HG03432 (cell line): ENCODE results near the gene TPPP.
"Not testable (repeated sequence)": the region's sequence is repeated elsewhere in the genome, so short reads cannot be mapped to it uniquely, and the experiment has no call there.

Experiments used
- ATAC-seq: cut with Tn5 transposase; IDR thresholded peaks from one replicate; pipeline ENCODE4 v1.9.1; 2021; ENCODE audit warnings: mild to moderate bottlenecking, moderate library complexity; ENCODE audit not compliant: unreplicated experiment

Gene TPPP

DNA sequence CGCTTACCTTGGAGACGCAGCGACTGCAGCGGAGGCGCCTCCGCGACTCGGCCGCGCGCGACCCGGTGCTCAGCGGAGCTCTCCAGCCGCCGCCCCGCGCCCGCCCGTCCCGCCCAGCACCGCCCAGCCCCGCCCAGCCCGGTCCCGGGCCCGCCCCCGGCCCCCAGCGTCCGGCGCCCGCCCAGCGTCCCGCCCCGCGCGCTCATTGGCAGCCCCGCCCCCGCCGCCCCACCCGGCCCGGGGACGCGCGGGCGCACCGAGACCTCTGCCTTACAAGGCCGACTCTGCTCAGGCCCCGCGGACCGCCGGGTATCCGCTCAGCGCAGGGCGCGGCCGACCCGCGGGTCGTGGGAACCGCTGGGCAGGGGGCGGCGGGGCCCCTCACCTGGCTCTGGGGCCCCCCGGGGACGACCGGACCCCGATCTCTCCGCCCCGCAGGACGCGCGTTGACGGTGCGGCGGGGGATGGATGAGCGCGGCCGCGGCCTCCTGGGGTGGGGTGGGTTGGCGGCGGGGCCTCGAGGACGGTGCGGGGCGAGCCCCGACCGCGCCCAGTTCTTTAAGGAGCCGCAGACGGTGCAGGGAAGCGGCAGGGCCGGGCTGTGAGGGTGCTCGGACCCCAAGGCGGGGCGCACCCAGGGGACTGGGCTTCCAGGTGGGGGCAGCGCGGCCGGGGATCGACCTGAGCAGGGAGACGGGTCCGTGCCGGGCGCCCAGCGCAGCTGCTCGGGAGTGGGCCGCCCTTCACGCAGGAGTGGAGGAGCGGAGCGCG lies at the start of gene TPPP:
TSS of gene TPPP (minus strand) at position 82 of the 771 bp plus-strand sequence. CDS start 15,292 bp downstream, outside the sequence.
- peak; percentile 83 for ATAC-seq

DNA sequence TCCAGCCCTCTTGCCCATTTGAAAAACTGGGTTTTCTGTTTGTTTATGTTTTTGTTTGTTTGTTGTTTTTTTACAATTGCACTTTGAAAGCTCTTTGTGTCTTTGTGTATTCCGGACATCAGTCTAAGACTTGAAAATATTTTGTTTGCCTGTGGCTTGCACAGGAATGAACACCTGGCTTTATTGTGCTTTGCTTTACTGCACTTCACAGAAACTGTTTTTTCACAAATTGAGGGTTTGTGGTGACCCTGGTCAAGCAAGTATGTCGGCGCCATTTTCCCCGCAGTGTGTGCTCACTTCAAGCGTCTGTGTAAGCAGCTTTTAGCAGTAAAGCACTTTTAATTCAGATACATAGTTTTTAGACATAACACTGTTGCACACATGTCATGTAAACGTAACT lies 49.1 kb upstream of the TPPP start:
- not testable (repeated sequence) for ATAC-seq

DNA sequence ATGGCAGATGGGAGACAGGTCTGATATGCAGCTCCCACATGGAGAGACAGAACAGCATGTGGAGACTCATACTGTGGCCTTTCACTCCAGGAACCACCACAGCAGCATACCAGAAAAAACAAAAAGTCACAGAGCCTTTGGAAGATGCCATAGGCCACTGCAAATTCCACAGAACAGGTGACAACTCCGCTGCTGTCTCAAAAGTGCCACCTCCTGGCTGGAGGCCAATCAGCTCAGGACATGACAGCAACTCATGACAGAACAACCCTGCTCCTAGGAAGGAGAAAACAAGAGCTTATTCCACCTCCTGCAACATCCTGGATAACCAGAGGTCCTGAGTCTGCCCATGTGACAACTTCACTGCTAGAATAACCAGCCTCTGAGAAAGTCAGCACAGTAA lies 41.0 kb upstream of the TPPP start:
- ATAC-seq, result not testable (repeated sequence)

DNA sequence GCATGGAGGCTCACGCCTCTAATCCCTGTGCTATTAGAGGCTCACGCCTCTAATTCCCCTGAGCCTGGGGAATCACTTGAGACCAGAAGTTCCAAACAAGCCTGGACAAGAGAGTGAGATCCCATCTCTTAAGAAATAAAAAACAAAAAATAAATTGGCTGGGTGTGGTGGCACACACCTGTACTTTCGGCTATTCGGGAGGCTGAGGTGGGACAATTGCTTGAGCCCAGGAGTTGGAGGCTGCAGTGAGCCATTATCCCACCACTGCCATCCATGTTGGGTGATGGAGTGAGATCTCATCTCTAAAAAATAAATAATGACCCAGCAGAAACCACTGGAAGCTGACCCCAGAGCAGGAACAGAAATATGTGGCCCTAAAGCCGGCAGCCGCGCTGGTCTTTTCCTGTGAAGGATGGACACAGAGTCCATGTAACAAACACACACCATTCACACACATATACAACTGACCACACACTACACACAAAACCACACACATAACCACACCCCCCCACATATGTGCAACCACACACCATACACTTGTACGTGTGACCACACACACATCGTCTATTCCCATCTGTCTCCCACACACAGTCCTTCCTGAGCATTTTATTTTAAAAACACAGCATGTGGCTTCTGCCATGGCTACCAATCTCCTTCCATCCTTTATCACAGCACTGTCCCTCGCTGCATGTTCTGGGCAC lies 39.8 kb upstream of the TPPP start:
- ATAC-seq, result not testable (repeated sequence)

DNA sequence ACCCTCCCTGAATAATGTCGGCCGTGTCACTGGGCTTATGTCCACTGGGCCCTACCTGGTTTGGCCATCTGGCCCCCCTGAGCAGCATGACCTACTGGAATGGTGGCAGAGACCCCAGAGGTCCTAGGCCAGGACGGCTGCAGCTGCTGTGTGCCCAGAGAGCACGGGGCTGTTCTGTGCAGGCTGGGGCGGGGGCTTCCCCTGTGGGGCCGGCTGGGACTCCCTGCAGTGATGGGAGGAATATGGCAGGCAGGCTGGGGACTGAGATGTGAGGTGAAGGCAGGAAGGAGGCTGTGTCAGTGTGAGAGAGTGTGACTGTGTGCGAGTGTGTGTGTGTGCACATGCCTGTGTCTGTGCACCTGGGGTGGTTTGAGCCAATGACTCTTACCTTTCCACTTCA lies 36.1 kb upstream of the TPPP start:
- not testable (repeated sequence) for ATAC-seq

DNA sequence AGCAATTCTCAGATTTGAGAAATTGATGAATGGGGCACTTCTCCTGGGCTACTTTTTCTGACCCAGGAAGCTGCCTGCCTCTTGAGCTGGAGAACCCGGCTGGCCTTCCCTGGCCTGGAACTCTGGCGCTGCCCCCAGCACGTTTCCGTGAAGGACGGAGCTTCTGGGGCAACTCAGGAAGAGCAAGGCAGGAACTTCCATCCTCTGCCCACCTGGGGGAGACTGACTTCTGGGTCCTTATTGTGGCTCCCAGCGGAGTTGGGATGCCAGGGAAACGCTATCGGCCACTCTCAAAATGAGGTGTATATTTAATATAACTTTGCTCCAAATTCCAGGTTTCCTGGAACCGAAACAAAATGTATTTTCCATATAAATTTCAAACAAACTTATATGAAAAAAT lies 33.9 kb upstream of the TPPP start:
- not testable (repeated sequence) for ATAC-seq

DNA sequence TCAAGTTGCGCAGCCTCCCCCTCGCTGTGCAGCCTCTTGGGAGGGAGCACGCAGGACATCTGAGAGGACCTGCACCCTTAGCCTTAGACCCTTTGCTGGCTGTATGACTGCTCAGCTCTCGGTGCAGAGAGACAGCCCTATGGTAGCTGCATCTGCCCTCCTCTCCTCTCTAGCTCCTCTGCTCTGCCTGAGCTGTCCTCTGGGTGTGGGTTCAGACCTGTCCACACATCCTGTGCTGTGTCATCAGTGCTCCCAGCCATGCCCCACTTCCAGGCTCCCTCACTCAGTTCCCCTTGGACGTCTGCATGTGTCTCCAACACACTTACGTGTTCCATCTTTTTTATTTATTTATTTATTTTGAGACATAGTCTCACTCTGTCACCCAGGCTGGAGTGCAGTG lies 30.7 kb upstream of the TPPP start:
- ATAC-seq, result not testable (repeated sequence)

DNA sequence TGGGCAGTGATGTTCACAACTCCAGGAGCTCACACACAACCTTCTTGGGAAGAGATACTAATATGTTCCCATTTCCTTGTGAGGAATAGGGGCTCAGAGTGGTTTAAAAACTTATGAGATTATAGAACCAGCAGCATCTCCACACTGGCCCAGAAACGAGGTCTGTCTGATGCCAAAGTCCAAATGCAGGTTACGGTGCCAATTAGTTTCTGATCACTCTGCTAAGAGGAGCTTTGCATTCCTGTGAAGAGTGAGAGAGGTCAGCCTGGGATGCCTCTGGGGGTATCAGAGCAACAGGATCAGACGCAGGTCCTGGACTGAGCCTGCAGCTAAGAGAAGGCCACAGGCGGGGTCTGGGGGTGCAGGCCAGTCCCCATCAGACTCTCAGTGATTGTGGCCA lies 30.2 kb upstream of the TPPP start:
- not testable (repeated sequence) for ATAC-seq

DNA sequence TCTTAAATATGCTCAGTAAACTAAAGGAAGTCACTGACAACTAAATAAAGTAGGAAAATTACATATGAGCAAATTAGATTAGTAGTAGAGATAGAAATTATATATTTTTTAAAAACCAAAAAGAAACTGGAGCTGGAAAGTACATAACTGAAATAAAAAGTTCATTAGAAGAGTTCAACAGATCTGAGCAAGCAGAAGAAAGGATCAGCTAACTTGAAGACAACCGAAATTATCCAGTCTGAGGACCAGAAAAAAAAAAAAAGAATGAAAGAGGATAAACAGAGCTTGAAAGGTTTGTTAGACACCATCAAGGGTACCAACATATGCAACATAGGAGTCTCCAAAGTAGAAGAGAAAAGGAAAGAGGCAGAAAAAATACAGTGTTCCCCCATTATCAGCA lies 26.2 kb upstream of the TPPP start:
- not testable (repeated sequence) for ATAC-seq

DNA sequence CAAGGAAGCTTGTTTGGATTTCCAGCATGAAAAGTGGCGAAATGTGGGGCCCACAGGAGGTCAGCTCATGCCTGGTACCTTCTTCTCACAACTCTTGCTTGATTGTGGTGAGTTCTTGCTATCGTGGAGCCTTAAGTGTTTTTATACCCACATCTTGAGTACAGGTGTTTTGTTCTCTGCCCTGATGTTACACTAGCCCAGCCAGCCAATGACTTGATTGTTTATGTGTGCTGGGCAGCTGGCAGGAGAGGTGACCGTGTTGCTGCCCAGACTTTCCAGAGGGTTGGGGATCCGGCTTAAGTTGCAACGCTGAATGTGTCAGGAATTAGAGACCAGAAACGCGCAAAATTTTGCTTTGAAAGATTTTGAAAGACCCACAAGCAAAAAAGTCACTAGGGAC lies 24.0 kb upstream of the TPPP start:
- ATAC-seq, result no peak

DNA sequence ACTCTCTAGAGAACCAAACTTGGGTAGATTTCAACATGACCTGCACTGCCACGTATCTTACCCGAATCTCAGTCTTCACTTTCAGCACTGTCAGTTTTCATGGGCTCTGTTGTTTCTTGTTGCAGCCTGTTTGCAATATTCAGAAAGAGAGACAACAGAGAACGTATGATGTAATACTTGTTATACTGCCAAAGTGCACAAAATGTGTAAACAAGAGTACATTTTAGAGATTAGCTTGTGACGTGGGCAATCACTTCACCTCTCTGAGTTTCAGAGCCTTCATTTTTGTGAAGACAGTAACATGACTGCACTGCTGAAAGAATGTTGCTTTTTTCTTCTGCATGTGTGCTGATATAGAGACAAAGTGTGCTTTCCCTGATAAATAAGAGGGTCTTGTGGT lies 23.6 kb upstream of the TPPP start:
- ATAC-seq, result not testable (repeated sequence)

DNA sequence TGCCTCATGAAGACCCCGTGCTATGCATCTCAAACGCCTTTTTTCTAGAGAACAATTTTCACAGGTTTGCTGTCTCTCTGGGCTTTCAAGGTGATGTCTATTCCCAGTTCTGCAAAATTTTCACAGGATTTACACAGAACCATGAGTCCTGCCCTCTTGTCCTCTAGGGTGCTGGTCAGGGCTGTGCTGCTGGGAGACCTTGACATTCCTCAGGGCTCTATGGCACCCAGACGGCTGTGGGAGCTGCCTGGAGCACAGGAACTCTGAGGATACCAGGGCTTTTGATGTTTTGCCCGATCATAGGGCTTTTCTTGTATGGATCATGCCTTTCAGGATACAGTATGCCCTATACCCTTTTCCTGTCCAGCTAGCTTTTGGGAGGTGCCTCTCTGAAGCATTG lies 22.5 kb upstream of the TPPP start:
- not testable (repeated sequence) for ATAC-seq

DNA sequence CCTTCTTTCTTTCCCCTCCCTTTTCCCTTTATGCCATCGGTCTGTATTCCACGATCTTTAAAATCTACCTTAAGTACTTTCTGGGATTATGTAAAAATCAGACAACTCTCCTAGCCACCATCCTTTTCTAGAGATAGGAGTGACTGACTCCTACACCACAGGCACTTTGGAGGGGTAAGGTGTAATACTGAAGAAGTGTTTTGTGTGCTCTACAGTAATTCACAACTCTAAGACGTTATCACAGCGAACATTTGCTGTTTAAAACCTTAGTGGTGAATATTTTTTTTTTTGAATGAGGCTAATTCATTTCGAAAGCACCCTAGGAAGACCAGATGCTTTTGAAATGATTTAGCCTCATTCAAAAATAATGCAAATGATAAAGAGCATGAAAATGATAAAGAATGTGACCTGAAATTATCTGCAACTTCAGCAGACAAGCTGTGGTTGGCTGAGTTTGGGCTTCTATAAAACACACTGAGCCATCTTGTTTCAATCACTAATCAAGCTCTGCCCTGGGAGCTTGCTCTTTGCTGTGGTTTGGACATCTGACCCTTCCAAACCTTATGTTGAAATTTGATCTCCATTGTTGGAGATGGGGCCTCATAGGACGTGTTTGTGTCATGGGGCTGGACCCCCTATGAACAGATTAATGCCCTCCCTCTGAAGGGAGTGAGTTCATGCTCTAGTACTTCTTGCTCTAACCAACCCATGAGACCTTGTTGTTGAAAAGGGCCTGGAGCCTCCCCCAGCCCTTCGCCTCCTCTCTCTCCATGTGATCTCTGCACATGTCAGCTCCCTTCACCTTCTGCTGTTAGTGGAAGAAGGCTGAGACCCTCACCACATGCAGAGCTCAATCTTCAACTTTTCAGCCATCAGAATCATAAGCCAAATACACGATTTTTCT lies 21.3 kb upstream of the TPPP start:
- ATAC-seq, result not testable (repeated sequence)

DNA sequence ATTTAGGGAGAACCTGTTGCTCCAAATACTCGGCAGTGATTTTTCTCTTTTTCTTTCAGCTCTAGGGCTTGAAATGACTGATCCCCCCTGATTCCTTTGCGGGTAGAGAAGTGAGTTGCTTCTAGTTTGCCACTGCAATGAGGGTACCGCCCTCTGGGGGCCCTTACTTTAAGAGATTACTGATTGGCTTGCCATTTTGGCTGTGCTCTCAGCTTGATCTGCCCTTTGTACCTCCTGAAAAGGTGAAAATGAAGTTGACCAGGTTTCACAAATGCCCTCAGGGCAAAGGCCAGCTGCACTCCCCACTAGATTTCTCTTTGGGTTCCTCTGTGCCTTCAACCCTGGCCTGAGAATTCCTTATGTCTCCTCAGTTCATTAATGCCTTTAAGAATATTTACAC lies 20.5 kb upstream of the TPPP start:
- ATAC-seq, result not testable (repeated sequence)

DNA sequence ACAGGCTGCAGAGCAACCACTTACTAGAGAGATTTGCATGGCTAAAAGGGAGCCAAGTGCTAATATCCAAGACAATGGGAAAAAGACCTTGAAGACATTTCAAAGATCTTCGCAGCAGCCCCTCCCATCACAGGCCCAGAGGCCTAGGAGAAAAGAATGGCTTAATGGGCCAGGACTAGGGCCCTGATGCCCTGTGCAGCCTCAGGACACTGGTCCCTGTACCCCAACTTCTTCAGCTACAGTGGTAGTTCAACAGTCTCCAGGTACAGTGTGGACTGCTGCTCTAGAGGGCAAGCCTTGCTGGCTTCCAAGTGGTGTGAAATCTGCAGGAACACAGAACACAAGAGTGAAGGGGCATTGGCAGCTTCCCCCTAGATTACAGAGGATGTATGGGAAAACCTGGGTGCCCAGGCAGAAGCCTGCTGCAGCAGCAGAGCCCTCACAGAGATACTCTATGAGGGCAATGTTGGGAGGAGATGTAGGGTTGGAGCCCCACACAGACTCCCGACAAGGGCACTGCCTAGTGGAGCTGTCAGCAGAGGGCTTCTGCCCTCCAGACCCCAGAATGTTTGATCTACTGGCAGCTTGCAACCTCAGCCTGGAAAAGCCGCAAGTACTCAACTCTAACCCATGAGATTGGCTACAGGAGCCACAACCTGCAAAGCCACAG lies 15.8 kb upstream of the TPPP start:
- not testable (repeated sequence) for ATAC-seq

DNA sequence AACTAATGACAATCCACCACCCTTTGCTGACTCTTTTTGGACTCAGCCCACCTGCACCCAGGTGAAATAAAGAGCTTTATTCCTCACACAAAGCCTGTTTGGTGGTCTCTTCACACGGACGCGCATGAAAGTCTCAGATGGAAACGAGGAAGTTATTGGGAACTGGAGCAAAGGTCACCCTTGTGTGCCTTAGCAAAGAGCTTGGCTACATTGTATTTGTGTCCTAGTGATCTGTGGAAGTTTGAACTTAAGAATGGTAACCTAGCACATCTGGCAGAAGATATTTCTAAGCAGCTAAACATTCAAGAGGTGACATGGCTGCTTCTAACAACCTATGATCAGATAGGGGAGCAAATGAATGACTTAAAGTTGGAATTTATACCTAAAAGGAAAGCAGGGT lies 15.2 kb upstream of the TPPP start:
- not testable (repeated sequence) for ATAC-seq

DNA sequence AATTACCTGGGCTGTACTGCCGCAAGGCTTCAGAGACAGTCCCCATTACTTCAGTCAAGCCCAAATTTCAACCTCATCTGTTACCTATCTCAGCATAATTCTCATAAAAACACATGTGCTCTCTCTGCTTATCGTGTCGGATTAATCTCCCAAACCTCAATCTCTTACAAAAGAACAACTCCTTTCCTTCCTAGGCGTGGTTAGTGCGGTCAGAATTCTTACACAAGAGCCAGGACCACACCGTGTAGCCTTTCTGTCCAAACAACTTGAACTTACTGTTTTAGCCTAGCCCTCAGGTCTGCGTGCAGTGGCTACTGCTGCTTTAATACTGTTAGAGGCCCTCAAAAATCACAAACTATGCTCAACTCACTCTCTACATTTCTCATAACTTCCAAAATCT lies 13.0 kb upstream of the TPPP start:
- not testable (repeated sequence) for ATAC-seq

DNA sequence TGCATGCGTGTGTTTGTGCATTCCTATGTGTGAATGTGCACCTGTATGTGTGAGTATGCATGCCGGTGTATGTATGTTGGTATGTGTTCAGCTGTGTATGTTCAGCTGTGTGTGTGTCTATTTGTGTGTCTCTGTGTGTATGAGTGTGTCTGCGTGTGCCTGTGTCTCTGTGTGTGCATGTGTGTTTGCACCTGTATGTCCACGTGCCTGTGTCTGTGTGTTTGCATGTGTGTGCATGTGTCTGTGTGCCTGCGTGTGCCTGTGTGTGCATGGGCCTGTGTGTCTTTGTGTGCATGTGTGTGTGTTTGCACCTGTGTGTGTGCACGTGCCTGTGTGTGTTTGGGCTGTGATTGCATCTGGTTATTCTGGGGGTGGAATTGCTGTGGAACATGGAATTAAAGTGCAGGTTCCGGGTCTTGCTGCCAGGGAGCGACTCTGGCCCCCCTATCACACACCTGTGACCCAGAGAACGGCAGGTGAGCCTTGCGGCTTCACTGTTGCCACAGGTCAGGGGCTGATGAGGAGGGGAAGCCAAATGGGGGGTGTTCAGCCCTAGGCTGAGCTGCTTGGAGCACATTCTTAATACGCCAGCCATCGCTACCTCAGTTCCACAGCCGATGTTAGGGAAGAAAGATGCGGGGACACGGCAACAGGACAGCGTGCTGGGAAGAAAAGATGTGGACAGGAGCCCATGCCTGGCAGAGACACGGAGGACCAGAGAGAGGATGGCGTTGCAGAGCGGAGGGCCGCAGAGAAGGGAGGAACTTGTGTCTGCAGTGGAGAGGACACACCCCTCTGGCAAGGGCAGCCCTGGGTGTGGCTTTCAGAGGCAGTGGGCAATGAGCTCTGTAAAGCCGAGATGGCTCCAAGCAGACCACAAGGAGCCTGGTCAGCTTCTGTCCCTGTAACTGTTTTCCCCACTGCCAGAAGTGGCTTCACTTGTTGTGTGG lies 3.9 kb upstream of the TPPP start:
- ATAC-seq, result not testable (repeated sequence)

DNA sequence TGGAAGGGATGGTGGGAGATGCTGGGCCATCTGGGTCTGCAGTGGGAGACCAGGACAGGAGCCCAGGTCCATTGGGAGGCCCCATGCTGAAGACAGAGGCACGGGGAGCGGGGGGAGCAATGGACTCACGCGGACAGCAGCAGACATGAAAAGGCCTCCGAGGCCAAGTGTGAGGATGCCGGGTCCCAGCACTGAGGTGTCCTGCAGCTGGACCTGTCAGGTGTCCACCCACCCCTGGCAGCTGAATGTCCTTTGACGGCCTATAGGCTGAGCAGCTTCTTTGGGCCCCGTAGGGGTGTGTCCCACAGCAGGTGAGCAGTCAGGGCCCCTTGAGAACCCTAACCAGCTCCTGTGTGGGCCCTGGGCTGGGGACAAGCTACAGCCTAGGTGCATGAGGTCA lies 3.0 kb upstream of the TPPP start:
- not testable (repeated sequence) for ATAC-seq
